ENCODE results near the gene MADD. TPM values are rescaled to one million over a fixed set of nuclear protein-coding genes. Genes with fewer than 3 reads are reported as not detected.
A peak's percentile ranks its signal among the peaks of the same experiment; 100 is the strongest.

Gene MADD
- total RNA-seq, 1 donor from 2014 or later: 67.2 TPM

DNA sequence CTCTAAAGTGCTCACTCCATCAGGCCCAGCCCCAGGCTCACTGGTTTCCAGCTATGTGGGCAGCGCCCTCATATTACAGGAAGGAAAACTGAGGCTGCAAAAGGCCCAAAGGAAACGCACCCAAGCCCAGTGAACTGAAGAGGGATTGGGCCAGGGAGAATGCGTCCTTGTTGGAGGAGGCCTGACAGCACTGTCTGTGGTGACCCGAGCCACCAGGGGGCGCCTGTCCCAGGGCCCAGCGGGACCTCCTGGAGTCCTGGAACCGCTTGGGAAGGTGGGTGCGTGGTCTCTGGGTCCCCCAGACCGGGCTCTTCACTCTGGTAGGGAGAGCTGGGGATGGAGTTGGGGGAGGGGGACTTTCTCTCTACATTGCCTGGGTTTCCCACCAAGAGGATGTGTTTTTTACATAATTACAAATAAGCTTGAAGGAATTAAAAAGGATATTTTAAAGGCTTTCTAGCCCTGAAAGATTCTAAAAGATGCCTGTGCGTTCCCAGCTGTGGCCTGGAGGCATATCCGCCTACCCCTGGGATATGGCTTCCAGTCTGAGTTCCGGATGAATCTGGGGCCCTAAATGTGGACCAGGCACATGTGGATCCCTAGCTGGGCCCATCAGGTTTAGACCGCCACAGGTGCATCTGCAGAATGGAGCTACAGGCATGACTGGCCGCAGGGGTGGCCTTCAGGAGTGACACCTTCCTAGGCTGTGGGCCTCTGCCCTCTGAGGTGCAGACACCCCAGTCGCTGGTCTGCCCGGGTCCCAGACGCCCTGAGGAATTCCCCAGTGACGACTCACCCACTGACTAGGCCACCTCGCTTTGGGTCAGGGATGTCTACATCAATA, 104.2 kb downstream of the MADD start:
- Mint-ChIP-seq H3K9me3 (ENCODE audit: unreplicated experiment) (no peaks in the 10 kb centered on the region), H3K4me3 (ENCODE audit: unreplicated experiment) (no peak overlapping the region), H3K27ac (ENCODE audit: unreplicated experiment) (no peak overlapping the region), H3K27me3 (ENCODE audit: unreplicated experiment) (peaks cover 8% of the 10 kb centered on the region), H3K4me1 (ENCODE audit: unreplicated experiment) (no peaks in the 10 kb centered on the region), H3K36me3 (ENCODE audit: unreplicated experiment) (no peaks in the 10 kb centered on the region)
- peak; percentile 93 for TF ChIP-seq CTCF (IDR thresholded peaks at IDR 0.05)
- DNase-seq (ENCODE audit: extremely low spot score, unreplicated experiment): peak; percentile 94

DNA sequence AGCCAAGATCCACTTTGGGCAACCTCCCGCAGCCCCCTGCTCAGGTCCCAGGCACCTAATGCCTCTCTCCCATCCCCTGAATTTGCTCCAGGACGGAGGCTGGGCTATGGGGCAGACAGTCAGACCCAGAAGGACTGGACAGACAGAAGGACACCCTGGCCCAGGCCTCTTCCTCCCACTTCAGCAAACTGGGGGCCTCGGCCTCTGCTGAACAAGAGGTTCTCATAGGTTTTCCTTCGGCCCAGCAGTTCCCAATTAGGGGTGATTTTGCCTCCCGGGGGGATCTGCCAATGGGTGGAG, 104.7 kb downstream of the MADD start:
- H3K4me3 Mint-ChIP-seq (ENCODE audit: unreplicated experiment): no peak overlapping the region
- no peaks in the 10 kb centered on the region for H3K9me3 Mint-ChIP-seq (ENCODE audit: unreplicated experiment)
- no peaks in the 10 kb centered on the region for H3K4me1 Mint-ChIP-seq (ENCODE audit: unreplicated experiment)
- no peak overlapping the region for H3K27ac Mint-ChIP-seq (ENCODE audit: unreplicated experiment)
- TF ChIP-seq CTCF (IDR thresholded peaks at IDR 0.05): no peak
- no peak for DNase-seq (ENCODE audit: extremely low spot score, unreplicated experiment)
- no peaks in the 10 kb centered on the region for H3K36me3 Mint-ChIP-seq (ENCODE audit: unreplicated experiment)
- peaks cover 3% of the 10 kb centered on the region for H3K27me3 Mint-ChIP-seq (ENCODE audit: unreplicated experiment)

DNA sequence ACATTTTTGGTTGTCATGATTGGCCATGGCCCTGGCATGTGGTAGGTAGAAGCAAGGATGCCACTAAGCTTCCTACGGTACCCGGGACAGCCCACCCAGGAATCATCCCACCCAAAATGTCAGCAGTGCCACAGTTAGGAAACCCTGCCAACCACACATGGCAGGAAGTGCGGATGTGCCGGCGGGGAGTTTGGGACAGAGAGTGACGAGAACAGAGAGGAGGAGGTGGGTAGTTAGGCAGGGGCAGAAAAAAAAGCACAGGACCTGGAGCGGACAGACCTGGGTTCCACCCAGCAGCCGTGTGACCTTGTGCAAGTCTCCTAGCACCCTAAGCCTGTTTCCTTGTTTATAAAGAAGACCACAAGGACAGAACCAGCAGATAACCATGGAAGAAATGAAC, 105.1 kb downstream of the MADD start:
- Mint-ChIP-seq H3K4me3 (ENCODE audit: unreplicated experiment) (no peak overlapping the region), H3K27ac (ENCODE audit: unreplicated experiment) (no peak overlapping the region), H3K4me1 (ENCODE audit: unreplicated experiment) (no peaks in the 10 kb centered on the region), H3K27me3 (ENCODE audit: unreplicated experiment) (no peaks in the 10 kb centered on the region), H3K36me3 (ENCODE audit: unreplicated experiment) (no peaks in the 10 kb centered on the region), H3K9me3 (ENCODE audit: unreplicated experiment) (no peaks in the 10 kb centered on the region)
- DNase-seq (ENCODE audit: extremely low spot score, unreplicated experiment): no peak
- TF ChIP-seq CTCF (IDR thresholded peaks at IDR 0.05): no peak

GRCh38 chr11:47375546-47376085, 105.7 kb downstream of the MADD start:
- Mint-ChIP-seq H3K36me3 (ENCODE audit: unreplicated experiment) (no peaks in the 10 kb centered on the region), H3K27me3 (ENCODE audit: unreplicated experiment) (no peaks in the 10 kb centered on the region), H3K27ac (ENCODE audit: unreplicated experiment) (no peak overlapping the region), H3K9me3 (ENCODE audit: unreplicated experiment) (no peaks in the 10 kb centered on the region), H3K4me1 (ENCODE audit: unreplicated experiment) (no peaks in the 10 kb centered on the region), H3K4me3 (ENCODE audit: unreplicated experiment) (no peak overlapping the region)
- TF ChIP-seq CTCF (IDR thresholded peaks at IDR 0.05): no peak
- no peak for DNase-seq (ENCODE audit: extremely low spot score, unreplicated experiment)

GRCh38 chr11:47376107-47376524, 106.2 kb downstream of the MADD start:
- H3K27ac Mint-ChIP-seq (ENCODE audit: unreplicated experiment): no peak overlapping the region
- no peak overlapping the region for H3K4me3 Mint-ChIP-seq (ENCODE audit: unreplicated experiment)
- H3K4me1 Mint-ChIP-seq (ENCODE audit: unreplicated experiment): no peaks in the 10 kb centered on the region
- no peak for DNase-seq (ENCODE audit: extremely low spot score, unreplicated experiment)
- TF ChIP-seq CTCF (IDR thresholded peaks at IDR 0.05): no peak
- no peaks in the 10 kb centered on the region for H3K27me3 Mint-ChIP-seq (ENCODE audit: unreplicated experiment)
- no peaks in the 10 kb centered on the region for H3K9me3 Mint-ChIP-seq (ENCODE audit: unreplicated experiment)
- H3K36me3 Mint-ChIP-seq (ENCODE audit: unreplicated experiment): no peaks in the 10 kb centered on the region
